Cardiac septum (tissue), 1 donor: ENCODE data around the gene FAM153A. TPM values are rescaled to one million over a fixed set of nuclear protein-coding genes. Genes with fewer than 3 reads are reported as not detected.

Experiments
- total RNA-seq: library from RNA; stranded (reverse); fragmentation: NEBNext Ultra II Directional; extraction: Animal tissue kit (Norgen Biotek cat#: 25700); gene quantifications from one replicate; pipeline ENCODE4 v1.2.1, GENCODE V29; 2021
- donor health status: DM: no; HTN: no; CAD: no.

Gene FAM153A
- total RNA-seq, 1 donor from 2014 or later: 9.3 TPM

Other genes with a start within 250 kb of the FAM153A start
- gene FAM193B, start 228.3 kb downstream of the FAM153A start, total RNA-seq: 25.4 TPM
- gene TMED9, start 190.7 kb downstream of the FAM153A start, total RNA-seq: 94.9 TPM
- gene B4GALT7, start 182.8 kb downstream of the FAM153A start, total RNA-seq: 16.1 TPM
- not detected for gene PROP1, start 213.3 kb upstream of the FAM153A start, total RNA-seq